Measurements from ENCODE around the gene PIP4K2A.

The PIP4K2A gene

GRCh38 chr10:22712956-22713852 lies 1.2 kb downstream of the PIP4K2A start:
- H3K4me3 ChIP-seq (replicated peaks; ENCODE audit: low read depth, low read length), result peak overlapping the region; percentile 88
- TF ChIP-seq, protein P1, sequence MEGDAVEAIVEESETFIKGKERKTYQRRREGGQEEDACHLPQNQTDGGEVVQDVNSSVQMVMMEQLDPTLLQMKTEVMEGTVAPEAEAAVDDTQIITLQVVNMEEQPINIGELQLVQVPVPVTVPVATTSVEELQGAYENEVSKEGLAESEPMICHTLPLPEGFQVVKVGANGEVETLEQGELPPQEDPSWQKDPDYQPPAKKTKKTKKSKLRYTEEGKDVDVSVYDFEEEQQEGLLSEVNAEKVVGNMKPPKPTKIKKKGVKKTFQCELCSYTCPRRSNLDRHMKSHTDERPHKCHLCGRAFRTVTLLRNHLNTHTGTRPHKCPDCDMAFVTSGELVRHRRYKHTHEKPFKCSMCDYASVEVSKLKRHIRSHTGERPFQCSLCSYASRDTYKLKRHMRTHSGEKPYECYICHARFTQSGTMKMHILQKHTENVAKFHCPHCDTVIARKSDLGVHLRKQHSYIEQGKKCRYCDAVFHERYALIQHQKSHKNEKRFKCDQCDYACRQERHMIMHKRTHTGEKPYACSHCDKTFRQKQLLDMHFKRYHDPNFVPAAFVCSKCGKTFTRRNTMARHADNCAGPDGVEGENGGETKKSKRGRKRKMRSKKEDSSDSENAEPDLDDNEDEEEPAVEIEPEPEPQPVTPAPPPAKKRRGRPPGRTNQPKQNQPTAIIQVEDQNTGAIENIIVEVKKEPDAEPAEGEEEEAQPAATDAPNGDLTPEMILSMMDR (IDR thresholded peaks at IDR 0.05; ENCODE audit: low read depth, low read length, missing control alignments), result no peak
- DNase-seq (ENCODE audit: extremely low read depth, low read depth), result no peak

DNA sequence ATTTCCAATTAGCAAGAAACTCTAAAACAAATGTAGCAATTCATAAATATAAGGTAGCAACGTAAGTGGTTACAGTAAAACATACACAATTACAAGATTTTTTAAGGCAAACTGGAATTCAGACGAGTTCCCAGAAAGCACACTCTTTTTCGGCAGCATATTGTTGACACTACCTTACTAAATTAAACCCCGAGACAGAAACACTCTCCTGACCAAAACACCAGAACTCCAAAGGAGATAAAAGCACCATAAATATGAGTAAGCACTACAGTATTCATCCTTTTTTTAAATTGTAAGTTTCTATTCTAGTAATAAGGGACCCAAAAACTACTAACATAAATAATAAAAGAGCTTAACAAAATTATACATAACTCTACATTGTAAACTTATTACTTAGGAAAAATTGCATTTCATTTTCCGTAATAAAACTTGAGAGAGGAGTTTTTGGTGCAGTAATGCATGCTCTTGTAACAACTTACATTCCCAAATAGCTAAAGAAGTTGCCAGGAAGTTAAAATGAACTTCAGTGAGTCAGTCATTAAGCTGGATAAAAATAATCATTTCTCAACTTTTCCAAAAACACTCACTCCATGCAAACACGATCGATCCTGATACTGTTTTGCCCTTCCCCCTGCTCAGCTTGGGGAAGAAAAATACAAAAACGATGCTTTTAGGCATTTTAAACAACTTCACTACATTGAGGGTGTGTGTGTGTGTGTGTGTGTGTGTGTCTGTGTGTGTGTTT lies 2.0 kb downstream of the PIP4K2A start:
- H3K4me3 ChIP-seq (replicated peaks; ENCODE audit: low read depth, low read length), result peak overlapping the region; percentile 88
- no peak for DNase-seq (ENCODE audit: extremely low read depth, low read depth)
- TF ChIP-seq, protein P1 (IDR thresholded peaks at IDR 0.05; ENCODE audit: low read depth, low read length, missing control alignments), result no peak

DNA sequence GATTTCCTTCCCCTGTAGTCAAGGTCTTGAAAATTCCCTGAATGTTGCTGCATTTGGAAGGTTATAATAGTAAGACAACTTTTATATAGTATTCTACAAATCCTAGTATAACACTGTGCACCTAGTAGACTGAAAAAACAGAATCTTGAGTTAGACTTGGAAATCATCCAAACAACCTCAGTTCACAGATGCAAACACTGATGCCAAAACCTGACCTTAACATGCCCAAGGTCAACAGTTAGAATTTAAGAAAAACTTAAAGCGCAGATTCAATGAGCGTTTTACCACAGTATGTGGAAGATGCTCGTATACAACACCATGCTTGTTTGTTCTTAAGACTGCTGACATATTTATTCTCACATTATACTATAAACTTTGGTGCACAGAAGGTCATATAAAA lies 3.0 kb downstream of the PIP4K2A start:
- H3K4me3 ChIP-seq (replicated peaks; ENCODE audit: low read depth, low read length), result no peak overlapping the region
- no peak for DNase-seq (ENCODE audit: extremely low read depth, low read depth)
- TF ChIP-seq, protein P1 (IDR thresholded peaks at IDR 0.05; ENCODE audit: low read depth, low read length, missing control alignments), result no peak

GRCh38 chr10:22710139-22710745 lies 4.1 kb downstream of the PIP4K2A start:
- no peak for DNase-seq (ENCODE audit: extremely low read depth, low read depth)
- no peak overlapping the region for H3K4me3 ChIP-seq (replicated peaks; ENCODE audit: low read depth, low read length)
- TF ChIP-seq, protein P1 (IDR thresholded peaks at IDR 0.05; ENCODE audit: low read depth, low read length, missing control alignments), result no peak

DNA sequence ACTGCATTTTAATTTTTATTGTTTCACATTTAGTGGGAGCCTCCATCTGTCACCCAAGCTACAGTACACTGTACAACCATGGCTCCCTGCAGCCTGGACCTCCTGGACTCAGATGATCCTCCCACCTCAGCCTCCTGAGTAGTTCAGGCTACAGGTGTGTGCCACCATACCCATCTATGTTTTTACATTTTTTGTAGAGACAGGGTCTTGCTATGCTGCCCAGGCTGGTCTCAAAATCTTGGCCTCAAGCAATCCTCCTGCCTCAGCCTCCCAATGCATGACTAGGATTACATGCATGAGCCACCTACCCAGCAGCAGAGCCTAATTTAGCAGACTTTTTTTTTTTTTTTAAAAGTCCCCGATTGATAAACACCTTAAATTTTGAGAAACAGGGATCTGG lies 5.6 kb downstream of the PIP4K2A start:
- DNase-seq (ENCODE audit: extremely low read depth, low read depth), result no peak
- TF ChIP-seq, protein P1 (IDR thresholded peaks at IDR 0.05; ENCODE audit: low read depth, low read length, missing control alignments), result no peak
- no peak overlapping the region for H3K4me3 ChIP-seq (replicated peaks; ENCODE audit: low read depth, low read length)

DNA sequence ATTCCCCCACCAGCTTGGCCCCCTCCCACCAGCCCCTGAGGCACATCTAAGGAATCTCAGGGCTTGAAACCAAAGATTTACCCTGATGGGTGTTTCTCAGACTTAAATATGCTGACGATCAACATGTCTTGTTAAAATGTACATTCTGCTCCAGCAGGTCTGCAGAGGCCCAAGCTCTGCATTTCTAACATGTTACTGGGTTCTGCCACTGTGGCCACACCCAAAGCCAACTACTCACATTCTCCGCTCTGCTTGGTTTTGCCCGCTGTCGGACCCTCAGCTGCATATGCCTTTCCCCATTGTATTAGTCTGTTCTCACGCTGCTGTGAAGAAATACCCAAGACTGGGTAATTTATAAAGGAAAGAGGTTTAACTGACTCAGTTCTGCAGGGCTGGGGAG lies 8.9 kb downstream of the PIP4K2A start:
- no peak overlapping the region for H3K4me3 ChIP-seq (replicated peaks; ENCODE audit: low read depth, low read length)
- TF ChIP-seq, protein P1 (IDR thresholded peaks at IDR 0.05; ENCODE audit: low read depth, low read length, missing control alignments), result no peak
- no peak for DNase-seq (ENCODE audit: extremely low read depth, low read depth)

Data from HFF-Myc (cell line).